OCI-LY1 (cell line): Measurements from ENCODE around the gene CBFA2T3.

Source experiments
- H2AFZ ChIP-seq: fragments of 200-600 bp; sonication (generic), shearing (Covaris generic); 2 replicates; pipeline ENCODE4 v1.6.0; 2014; ENCODE audit warnings: antibody characterized with exemption, mild to moderate bottlenecking, low read length
- H3F3A ChIP-seq: fragments of 200-600 bp; sonication (generic), shearing (Covaris generic); 2 replicates; pipeline ENCODE4 v1.6.0; 2014; ENCODE audit warnings: mild to moderate bottlenecking, antibody characterized with exemption, low read length, moderate library complexity; ENCODE audit not compliant: insufficient read depth
- H3K27ac ChIP-seq: fragments of 200-600 bp; sonication (generic); 2 replicates; pipeline ENCODE4 v1.5.1; 2014; ENCODE audit warnings: low read length, mixed run types, mild to moderate bottlenecking, low read depth; ENCODE audit not compliant: poor library complexity, severe bottlenecking
- H3K27me3 ChIP-seq: fragments of 200-600 bp; sonication (generic); 2 replicates; pipeline ENCODE4 v1.6.0; 2014; ENCODE audit warnings: antibody characterized with exemption, mild to moderate bottlenecking, low read length, moderate library complexity; ENCODE audit not compliant: insufficient read depth
- H3K36me3 ChIP-seq: fragments of 200-600 bp; sonication (generic); 2 replicates; pipeline ENCODE4 v1.6.1; 2014; ENCODE audit warnings: mild to moderate bottlenecking, antibody characterized with exemption, low read length, moderate library complexity, mixed read lengths; ENCODE audit not compliant: insufficient read depth
- H3K4me1 ChIP-seq: fragments of 200-600 bp; sonication (generic); 2 replicates; pipeline ENCODE4 v1.5.1; 2014; ENCODE audit warnings: mild to moderate bottlenecking, low read length, moderate library complexity; ENCODE audit not compliant: insufficient read depth, severe bottlenecking
- H3K4me2 ChIP-seq: fragments of 200-600 bp; sonication (generic), shearing (Covaris generic); 2 replicates; pipeline ENCODE4 v1.6.1; 2014; ENCODE audit warnings: low read length
- H3K4me3 ChIP-seq: fragments of 200-600 bp; sonication (generic); 2 replicates; pipeline ENCODE4 v1.5.1; 2014; ENCODE audit warnings: low read length, low read depth, mild to moderate bottlenecking, mixed read lengths; ENCODE audit not compliant: poor library complexity, severe bottlenecking
- H3K79me2 ChIP-seq: fragments of 200-600 bp; shearing (Covaris generic); 2 replicates; pipeline ENCODE4 v1.6.1; 2016; ENCODE audit warnings: mixed run types, low read length, mixed read lengths; ENCODE audit not compliant: insufficient read depth
- H3K9ac ChIP-seq: fragments of 200-600 bp; sonication (generic), shearing (Covaris generic); 2 replicates; pipeline ENCODE4 v1.6.1; 2014; ENCODE audit warnings: mild to moderate bottlenecking, low read length, mixed read lengths
- H3K9me2 ChIP-seq: fragments of 200-600 bp; sonication (generic), shearing (Covaris generic); 2 replicates; pipeline ENCODE4 v1.6.1; 2014; ENCODE audit warnings: low read depth, mild to moderate bottlenecking, low read length, mixed read lengths
- H3K9me3 ChIP-seq: fragments of 200-600 bp; shearing (Covaris generic); 2 replicates; pipeline ENCODE4 v1.6.1; 2014; ENCODE audit warnings: low read length, mixed read lengths
- H4K20me1 ChIP-seq: fragments of 200-600 bp; sonication (generic), shearing (Covaris generic); 2 replicates; pipeline ENCODE4 v1.6.0; 2016; ENCODE audit warnings: mild to moderate bottlenecking, low read length; ENCODE audit not compliant: insufficient read depth
- EZH2 ChIP-seq: fragments of 200-600 bp; sonication (generic), shearing (Covaris generic); IDR thresholded peaks from 2 replicates; pipeline ENCODE4 v1.8.0; 2017; ENCODE audit warnings: borderline replicate concordance, mixed run types, mild to moderate bottlenecking, antibody characterized with exemption, low read length, moderate library complexity, mixed read lengths
- TF ChIP-seq, protein P1 (sequence below): fragments of 200-600 bp; sonication (generic), shearing (Covaris generic); IDR thresholded peaks from 2 replicates; pipeline ENCODE4 v1.5.1; 2017; ENCODE audit warnings: mild to moderate bottlenecking, antibody characterized with exemption, low read length, moderate library complexity, mixed read lengths

The CBFA2T3 gene

DNA sequence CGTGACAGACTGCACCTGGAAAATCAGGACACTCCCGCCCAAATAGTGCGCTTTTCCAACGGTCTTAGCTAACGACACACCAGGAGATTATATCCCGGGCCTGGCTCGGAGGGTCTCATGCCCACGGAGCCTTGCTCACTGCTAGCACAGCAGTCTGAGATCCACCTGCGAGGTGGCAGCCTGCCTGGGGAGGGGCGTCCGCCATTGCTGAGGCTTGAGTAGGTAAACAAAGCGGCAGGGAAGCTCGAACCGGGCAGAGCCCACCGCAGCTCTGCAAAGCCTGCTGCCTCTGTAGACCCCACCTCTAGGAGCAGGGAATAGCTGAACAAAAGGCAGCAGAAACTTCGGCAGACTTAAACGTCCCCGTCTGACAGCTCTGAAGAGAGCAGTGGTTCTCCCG is 125.4 kb downstream of the CBFA2T3 start:
- Histone ChIP-seq H4K20me1 (no peaks in the 10 kb centered on the region), H3K27me3 (no peaks in the 10 kb centered on the region), H3K36me3 (no peaks in the 10 kb centered on the region; the same call in 1 of the 2 replicates), H3K4me3 (no peak overlapping the region), H2AFZ (no peak overlapping the region), H3F3A (no peaks in the 10 kb centered on the region), H3K9me3 (no peaks in the 10 kb centered on the region), H3K79me2 (no peaks in the 10 kb centered on the region), H3K4me1 (peaks cover 7% of the 10 kb centered on the region), H3K9me2 (no peaks in the 10 kb centered on the region), H3K4me2 (no peak overlapping the region), H3K9ac (no peak overlapping the region), H3K27ac (no peak overlapping the region)
- TF ChIP-seq, protein P1, sequence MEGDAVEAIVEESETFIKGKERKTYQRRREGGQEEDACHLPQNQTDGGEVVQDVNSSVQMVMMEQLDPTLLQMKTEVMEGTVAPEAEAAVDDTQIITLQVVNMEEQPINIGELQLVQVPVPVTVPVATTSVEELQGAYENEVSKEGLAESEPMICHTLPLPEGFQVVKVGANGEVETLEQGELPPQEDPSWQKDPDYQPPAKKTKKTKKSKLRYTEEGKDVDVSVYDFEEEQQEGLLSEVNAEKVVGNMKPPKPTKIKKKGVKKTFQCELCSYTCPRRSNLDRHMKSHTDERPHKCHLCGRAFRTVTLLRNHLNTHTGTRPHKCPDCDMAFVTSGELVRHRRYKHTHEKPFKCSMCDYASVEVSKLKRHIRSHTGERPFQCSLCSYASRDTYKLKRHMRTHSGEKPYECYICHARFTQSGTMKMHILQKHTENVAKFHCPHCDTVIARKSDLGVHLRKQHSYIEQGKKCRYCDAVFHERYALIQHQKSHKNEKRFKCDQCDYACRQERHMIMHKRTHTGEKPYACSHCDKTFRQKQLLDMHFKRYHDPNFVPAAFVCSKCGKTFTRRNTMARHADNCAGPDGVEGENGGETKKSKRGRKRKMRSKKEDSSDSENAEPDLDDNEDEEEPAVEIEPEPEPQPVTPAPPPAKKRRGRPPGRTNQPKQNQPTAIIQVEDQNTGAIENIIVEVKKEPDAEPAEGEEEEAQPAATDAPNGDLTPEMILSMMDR: no peak
- TF ChIP-seq EZH2: no peak

DNA sequence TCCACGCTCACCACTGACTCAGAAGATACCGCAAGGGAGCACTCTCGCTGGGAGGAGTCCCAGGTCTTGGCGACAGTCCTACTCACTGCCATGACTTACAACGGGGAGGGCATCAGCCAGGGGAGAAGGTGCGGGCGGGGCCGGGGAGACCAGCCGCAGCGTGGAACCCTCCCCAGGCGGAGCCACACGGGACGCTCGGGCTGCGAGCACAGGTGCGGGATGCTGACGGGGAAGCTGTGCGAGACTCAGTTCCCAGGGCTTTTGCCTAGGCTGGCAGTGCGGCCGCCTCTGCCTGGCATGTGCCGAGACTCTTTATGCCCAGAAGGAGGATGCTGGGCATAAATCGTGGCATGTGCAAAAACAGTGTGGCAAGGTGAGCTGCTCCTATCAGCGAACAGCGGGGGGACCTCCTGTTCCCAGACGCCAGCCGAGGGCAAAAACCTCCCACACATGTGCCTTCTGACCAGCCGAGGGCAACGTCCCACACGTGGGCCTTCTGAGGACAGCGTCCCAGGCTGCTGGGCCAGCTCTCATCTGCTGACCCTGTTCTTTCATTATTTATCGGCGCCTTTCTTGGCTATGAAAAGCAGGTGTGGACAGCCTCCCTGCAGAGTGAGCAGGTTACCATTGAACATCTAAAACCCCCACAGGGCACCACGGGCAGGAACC is 126.3 kb downstream of the CBFA2T3 start:
- H3K27me3 ChIP-seq: no peaks in the 10 kb centered on the region
- H3K79me2 ChIP-seq: no peaks in the 10 kb centered on the region
- no peak for TF ChIP-seq EZH2
- TF ChIP-seq, protein P1: no peak
- H3K9ac ChIP-seq: no peak overlapping the region
- H3K27ac ChIP-seq: no peak overlapping the region
- no peaks in the 10 kb centered on the region for H4K20me1 ChIP-seq
- H3K4me1 ChIP-seq: peaks cover 2% of the 10 kb centered on the region
- H3K9me2 ChIP-seq: no peaks in the 10 kb centered on the region
- H3K4me3 ChIP-seq: no peak overlapping the region
- no peak overlapping the region for H3K4me2 ChIP-seq
- no peaks in the 10 kb centered on the region for H3K9me3 ChIP-seq
- no peaks in the 10 kb centered on the region for H3F3A ChIP-seq
- H3K36me3 ChIP-seq: no peaks in the 10 kb centered on the region; the same call in 1 of the 2 replicates
- no peak overlapping the region for H2AFZ ChIP-seq

DNA sequence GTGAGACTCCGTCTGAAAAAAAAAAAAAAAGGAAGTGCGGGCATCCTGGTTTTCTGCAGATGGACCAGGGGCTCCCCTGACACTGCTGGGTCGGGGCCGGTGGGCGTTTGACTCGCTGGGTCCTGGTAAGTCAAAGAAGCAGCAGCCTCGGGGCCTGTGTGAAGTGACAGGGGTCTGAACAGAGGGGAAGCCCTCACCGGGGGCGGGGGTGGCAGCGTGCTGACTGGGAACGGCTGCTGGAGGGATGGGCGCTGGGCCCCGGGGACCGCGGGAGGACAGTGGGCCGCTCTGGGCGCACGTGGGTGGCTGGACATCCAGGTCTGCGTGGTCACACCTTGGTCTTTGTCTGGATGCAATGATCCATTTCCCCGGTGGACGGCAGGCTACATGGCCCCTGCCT is 128.4 kb downstream of the CBFA2T3 start:
- no peaks in the 10 kb centered on the region for H3K9me2 ChIP-seq
- H3K9me3 ChIP-seq: no peaks in the 10 kb centered on the region
- no peak overlapping the region for H3K4me3 ChIP-seq
- no peaks in the 10 kb centered on the region for H3F3A ChIP-seq
- H3K36me3 ChIP-seq: no peaks in the 10 kb centered on the region; the same call in 1 of the 2 replicates
- no peak overlapping the region for H3K4me2 ChIP-seq
- H4K20me1 ChIP-seq: no peaks in the 10 kb centered on the region
- no peaks in the 10 kb centered on the region for H3K27me3 ChIP-seq
- no peaks in the 10 kb centered on the region for H3K4me1 ChIP-seq
- no peaks in the 10 kb centered on the region for H3K79me2 ChIP-seq
- H3K9ac ChIP-seq: no peak overlapping the region
- no peak for TF ChIP-seq EZH2
- TF ChIP-seq, protein P1: no peak
- no peak overlapping the region for H2AFZ ChIP-seq
- H3K27ac ChIP-seq: no peak overlapping the region
